Esophagus mucosa (tissue), 1 donor: ENCODE measurements around the gene NAP1L4. TPM values are rescaled to one million over a fixed set of nuclear protein-coding genes. Genes with fewer than 3 reads are reported as not detected.

Source experiments
- ATAC-seq: fragments of 200-7000 bp; cut with Tn5 transposase; one replicate; pipeline ENCODE4 v1.9.1; 2020
- total RNA-seq: library from RNA; stranded (reverse); gene quantifications from one replicate; pipeline ENCODE4 v1.2.4, GENCODE V29; 2023
- donor health status: DM: yes; HTN: yes; CAD: no.

NAP1L4 gene, protein sequence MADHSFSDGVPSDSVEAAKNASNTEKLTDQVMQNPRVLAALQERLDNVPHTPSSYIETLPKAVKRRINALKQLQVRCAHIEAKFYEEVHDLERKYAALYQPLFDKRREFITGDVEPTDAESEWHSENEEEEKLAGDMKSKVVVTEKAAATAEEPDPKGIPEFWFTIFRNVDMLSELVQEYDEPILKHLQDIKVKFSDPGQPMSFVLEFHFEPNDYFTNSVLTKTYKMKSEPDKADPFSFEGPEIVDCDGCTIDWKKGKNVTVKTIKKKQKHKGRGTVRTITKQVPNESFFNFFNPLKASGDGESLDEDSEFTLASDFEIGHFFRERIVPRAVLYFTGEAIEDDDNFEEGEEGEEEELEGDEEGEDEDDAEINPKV
- total RNA-seq: 113 TPM

- peak; percentile 91 for ATAC-seq
Measured at GRCh38 chr11:2992234-2992996, at the start of gene NAP1L4. Gene NAP1L4, minus strand, starts transcription at chr11:2992329. Its CDS starts 13,109 bp downstream, at chr11:2979220.

GRCh38 chr11:3040881-3041280, 48.8 kb upstream of the NAP1L4 start:
- ATAC-seq: no peak

DNA sequence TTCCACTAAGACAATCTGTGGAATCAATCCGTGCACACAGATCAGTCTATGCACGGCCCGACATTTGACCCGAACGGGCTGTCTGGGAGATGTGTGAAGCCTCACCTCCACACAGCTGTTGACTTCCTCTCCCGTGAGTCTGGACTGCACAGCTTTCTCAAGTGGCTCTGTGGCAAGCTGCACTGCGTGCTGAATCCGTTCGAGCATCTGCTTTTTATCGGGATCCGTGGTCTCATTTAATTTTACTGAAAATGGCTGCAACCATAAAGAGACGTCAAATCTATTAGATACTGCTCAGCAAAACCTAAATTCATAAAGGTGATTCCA, 45.8 kb upstream of the NAP1L4 start:
- ATAC-seq: no peak

DNA sequence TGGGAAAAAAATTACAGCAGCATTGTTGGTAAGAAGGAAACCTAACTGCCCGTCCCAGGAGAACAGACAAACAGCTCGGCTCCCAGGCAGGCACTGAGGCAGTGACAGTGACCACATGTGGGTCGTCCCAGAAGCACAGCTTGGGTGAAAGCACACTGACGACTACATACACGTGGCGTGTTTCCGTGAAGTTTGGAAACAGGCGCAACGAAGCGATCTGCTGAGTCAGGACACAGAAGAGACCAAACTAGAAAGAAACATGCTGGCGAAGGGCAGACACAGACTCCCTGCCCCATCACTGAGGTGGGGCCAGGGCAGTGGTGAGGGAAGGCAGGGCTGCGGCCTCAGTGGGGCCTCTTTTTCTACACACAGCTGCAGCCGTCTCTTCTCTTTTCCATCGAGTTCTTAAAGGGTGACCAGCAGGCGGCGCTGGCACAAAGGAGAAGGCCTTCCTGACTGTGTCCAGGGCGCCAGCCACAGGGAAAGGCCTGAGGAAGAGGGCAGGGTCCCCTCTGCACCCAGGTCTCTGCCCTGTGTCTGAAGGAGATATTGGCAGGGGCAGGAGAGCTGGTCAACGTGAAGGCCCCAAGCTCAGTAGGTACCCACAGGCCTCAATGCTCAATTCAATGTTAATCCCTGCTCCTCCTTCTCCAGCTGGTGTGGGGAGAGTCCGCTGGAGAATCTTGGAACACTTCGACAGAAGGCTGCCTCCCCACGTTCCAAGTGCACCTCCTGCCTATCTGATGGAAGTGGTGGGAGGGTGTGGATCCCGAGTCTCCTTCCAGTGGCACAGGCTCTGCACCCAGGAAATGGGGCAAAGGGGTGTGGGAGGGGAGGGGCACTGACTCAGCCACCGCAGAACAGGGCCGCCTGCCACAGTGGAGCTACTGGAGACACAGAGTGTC, 45.2 kb upstream of the NAP1L4 start:
- peak; percentile 88 for ATAC-seq

GRCh38 chr11:3036419-3036818, 44.3 kb upstream of the NAP1L4 start:
- no peak for ATAC-seq

DNA sequence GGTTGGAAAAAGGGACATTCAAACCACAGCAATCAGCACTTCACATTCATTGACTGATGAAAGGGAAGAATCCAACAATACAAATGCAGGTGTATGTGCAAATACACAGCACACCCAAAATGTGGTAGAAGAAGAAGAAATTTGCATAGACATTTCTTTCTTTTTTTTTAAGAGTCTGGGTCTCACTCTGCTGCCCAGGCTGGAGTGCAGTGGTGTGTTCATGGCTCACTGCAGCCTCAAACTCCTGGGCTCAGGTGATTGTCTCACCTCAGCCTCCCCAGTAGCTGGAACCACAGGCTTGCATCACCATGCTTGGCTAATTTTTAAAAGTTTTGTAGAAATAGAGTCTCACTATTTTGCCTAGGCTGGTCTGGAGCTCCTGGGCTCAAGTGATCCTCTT, 43.2 kb upstream of the NAP1L4 start:
- no peak for ATAC-seq

- ATAC-seq: peak; percentile 7
Measured at GRCh38 chr11:3030289-3031070, 38.4 kb upstream of the NAP1L4 start.

DNA sequence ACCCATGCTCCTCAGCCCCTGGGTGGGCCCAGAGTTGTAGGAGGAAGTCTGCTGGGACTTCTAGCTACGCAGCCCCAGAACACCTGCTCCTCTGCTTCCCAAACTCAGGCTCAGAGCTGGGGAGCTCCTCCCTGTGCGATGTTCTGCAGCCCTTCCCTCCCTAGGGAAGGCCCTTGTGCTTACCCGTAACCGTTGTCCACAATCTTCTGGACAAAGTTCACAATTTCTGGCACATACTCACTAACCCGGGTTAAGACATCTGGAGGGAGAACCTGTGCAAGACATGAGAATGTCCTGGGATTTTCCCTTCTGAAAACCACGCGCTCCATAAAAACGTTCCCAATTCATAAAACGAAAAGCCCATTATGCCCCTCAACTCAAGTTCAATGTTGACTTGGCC, 36.7 kb upstream of the NAP1L4 start:
- no peak for ATAC-seq

- ATAC-seq: no peak
Measured at GRCh38 chr11:3026803-3027202, 34.7 kb upstream of the NAP1L4 start.

DNA sequence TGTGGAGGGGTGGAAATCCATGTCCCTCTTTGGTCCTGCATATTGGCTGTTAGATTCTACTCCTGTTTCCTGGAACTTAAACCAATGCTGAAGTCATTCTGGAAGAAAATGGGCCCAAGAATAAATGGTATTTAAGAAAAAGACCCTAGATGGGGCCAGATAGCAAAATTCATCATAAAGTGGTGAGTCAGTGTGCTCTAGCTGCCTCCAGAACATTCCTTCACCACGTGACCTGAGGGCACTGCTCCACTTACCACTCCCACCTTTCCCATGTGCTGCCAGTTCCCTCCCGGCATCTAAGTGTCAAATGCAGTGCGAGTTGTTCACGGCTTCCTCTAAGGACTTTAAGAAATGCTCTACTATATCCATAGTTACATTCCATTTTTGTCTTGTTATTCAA, 30.9 kb upstream of the NAP1L4 start:
- peak; percentile 43 for ATAC-seq

- ATAC-seq: peak; percentile 29
Measured at GRCh38 chr11:3022300-3022967, 30.3 kb upstream of the NAP1L4 start.

DNA sequence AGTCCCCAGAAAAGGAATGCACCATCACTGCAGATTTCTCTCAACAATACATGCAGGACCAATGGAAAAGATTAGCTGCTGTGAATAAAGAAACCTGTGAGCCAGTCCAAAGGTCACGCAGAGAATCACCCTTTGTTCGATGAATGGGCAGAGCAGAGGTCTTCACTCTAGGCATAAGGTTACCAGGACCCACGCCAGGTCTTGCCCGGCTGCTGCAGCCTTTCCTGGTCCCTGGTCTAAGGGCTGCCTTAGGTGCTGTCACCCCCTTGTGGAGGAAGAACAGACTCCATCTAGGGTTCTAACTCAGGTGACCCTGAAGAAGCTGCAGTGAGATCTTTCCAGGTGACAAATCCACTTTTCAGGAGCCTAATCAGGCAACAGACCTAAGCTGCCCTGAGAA, 29.0 kb upstream of the NAP1L4 start:
- ATAC-seq: peak; percentile 71

GRCh38 chr11:3020011-3020410, 27.9 kb upstream of the NAP1L4 start:
- ATAC-seq: no peak

DNA sequence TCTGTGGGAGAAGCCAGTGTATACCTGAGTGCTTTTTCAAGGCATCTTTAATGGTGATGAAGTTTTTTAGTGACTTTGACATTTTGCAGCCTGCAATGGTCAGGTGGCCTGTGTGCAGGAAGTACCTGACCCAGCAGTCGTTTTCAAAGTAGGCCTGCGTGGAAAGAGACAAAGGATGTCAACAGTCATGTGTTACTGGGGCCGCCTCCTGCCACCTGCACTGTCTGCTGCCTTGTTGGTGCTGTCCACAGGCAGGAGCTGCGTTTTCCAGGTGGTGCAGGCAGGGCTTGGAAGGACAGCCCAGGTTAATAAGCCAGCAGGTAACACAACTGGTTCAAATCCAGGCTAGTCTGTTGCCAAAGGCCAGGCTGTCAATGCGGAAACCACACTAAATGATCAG, 26.5 kb upstream of the NAP1L4 start:
- ATAC-seq: no peak

- no peak for ATAC-seq
Measured at GRCh38 chr11:3016861-3017260, 24.7 kb upstream of the NAP1L4 start.

DNA sequence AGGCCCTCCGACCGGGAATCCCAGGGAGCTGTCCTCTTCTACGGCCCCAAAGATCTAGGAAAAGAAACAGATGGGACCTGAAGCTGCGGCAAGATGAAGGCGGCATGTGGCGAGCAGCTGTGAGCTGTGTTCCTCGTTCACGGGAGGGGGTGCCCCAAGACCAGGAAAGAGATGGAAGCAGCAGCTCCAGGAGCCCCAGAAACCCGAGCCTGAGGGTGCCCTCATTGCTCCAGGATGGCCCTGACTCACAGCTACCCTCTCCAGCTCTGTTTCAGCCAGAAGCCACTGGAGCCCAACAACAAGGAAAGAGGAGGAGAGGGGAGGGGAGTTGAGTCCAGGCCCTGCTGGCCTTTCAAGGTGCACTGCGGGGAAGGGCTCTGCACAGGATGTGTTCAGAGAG, 23.7 kb upstream of the NAP1L4 start:
- ATAC-seq: no peak

- ATAC-seq: no peak
Measured at GRCh38 chr11:3014943-3015342, 22.8 kb upstream of the NAP1L4 start.

DNA sequence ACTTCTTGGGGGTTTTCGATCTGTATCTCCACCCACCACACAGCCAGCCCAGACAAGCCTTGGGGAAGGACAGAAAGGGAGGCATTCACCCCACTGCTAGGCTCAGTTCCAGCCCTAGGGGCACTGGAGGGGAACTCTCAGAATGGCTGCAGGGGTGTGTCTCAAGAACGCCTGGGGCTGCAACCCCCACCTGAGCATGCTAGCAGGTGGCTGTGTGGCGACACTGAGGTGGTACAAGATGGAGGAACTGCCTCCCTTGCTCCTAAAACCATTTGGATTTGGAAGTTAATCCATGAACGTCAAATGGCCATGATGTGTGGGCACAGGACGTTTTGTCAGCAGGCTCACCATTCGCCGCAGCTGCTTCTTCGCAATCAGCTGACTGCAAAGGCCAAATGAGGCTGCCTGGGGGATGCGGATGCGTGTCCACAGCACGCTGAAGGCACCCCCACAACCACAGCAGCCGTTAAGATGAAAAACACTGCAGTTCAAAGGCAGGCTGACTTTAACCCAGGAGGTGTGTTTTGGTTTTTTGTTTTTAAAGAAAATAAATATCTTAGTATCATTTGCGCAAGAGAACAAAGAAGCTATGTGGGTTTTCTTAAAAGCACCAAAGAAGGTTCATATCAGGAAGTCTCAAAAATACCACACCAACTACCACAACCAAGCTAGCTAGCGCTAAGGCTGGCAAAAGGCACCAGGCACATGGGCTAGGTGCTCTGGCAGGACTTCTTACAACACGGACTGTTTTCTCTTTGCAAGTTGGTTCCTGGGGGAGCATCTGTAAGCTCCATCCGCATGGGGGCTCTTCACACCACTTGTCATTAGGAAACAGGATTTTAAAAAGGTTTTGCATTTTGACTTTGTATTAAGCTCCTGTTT, 22.2 kb upstream of the NAP1L4 start:
- peak; percentile 50 for ATAC-seq

GRCh38 chr11:3011891-3012885, 20.1 kb upstream of the NAP1L4 start:
- no peak for ATAC-seq
